Choroid plexus epithelial cell (primary cell): Measurements from ENCODE around the gene FRA10AC1.
A peak's percentile ranks its signal among the peaks of the same experiment; 100 is the strongest.

ENCODE experiments used
- DNase-seq: peaks from one replicate; pipeline ENCODE4 v3.0.0-alpha.2; 2010; ENCODE audit warnings: low read depth
- H3K4me3 ChIP-seq: 2 replicates; pipeline ENCODE4 v1.5.1; 2011; ENCODE audit warnings: low read depth, mild to moderate bottlenecking, control low read depth, low read length, moderate library complexity
- TF ChIP-seq, protein P1 (sequence below): conservative IDR thresholded peaks from 2 replicates; pipeline ENCODE4 v1.5.1; 2011; ENCODE audit warnings: low read depth, mild to moderate bottlenecking, control low read depth, inconsistent platforms, low read length, moderate library complexity

FRA10AC1 gene

DNA sequence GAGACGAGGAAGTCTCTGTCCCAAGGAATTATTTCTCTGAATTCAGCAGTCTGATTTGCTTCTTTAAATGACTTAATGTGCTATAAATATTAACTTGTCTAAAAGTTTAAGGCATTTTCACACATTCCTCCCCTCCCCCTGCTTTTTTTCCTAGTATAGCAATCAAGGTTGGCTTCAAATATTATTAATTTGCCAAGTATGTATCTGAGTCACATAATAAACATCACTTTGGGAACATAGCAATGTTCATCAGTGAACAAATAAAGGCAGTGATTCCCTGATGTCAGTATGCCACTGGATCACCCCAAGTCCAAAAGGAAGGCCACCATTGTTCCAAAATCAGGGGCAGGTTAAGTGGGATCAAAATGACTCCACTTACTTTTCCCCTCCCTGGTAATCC is 49.5 kb downstream of the FRA10AC1 start:
- DNase-seq: peak; percentile 47
- H3K4me3 ChIP-seq: no peak overlapping the region
- TF ChIP-seq, protein P1, sequence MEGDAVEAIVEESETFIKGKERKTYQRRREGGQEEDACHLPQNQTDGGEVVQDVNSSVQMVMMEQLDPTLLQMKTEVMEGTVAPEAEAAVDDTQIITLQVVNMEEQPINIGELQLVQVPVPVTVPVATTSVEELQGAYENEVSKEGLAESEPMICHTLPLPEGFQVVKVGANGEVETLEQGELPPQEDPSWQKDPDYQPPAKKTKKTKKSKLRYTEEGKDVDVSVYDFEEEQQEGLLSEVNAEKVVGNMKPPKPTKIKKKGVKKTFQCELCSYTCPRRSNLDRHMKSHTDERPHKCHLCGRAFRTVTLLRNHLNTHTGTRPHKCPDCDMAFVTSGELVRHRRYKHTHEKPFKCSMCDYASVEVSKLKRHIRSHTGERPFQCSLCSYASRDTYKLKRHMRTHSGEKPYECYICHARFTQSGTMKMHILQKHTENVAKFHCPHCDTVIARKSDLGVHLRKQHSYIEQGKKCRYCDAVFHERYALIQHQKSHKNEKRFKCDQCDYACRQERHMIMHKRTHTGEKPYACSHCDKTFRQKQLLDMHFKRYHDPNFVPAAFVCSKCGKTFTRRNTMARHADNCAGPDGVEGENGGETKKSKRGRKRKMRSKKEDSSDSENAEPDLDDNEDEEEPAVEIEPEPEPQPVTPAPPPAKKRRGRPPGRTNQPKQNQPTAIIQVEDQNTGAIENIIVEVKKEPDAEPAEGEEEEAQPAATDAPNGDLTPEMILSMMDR: no peak

DNA sequence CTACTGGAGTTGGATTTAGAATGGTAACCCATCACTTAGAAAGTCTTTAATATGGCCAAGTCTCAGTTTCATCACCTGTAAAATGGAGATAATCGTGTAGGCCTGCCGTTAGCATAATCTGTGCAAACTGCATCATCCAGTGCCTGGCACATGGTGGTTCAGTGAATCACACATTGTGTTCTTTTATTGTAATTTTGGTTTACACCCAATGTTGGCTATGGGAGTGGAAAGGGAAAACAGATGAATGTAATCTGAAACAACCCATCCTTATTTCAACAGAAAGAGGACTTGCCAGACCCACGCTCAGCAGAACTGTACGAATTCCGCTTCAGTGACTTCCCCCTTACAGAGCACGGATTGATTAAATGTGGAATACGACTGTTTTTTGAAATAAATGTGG is 62.6 kb downstream of the FRA10AC1 start:
- DNase-seq: no peak
- TF ChIP-seq, protein P1: no peak

DNA sequence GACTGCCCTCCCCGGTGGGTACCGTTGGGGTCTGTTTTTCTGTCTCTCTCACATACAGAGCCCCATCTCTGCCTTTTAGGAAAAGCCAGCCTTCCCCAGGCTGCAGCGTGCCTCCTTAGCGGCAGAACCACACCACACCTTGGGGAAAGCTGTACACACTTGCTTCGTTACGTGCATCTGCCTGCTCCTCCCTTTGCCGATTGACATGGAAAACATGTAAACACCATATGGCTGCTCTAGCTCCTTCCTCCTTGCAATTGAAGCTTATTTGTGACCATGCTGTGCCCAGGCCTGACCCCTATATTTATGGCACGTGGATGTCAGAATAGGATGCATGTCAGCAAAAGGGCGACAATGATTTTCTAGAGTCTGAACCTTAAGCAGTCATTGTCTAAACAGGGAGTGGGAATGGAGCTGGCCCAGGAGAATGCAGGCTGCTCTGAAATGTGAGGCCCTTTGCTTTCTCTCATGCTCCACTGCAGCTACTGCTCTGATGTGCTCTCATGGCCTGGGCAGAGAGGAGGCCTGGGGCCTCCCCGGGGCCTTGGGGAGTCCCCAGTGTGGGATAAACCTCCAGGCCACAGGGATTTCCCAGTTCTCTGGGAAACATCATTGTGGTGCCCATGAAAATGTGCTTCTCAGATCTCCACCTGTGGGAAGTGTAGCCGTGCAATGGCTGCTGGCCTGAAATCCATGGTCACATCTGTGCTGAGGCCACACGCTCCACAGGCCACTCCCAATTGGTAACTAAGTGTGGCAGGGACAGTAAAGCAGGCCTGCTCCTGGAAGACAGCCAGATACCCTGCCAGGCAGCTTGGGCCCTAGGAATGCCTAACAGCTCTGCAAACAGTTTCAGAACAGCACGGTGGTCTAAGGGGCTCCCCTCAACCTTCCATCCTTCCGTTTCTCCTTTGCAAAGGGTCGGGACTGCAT is 71.5 kb downstream of the FRA10AC1 start:
- TF ChIP-seq, protein P1: no peak

More for the DNA sequence above, 62.6 kb downstream of the FRA10AC1 start:
- H3K4me3 ChIP-seq: no peak overlapping the region

DNA sequence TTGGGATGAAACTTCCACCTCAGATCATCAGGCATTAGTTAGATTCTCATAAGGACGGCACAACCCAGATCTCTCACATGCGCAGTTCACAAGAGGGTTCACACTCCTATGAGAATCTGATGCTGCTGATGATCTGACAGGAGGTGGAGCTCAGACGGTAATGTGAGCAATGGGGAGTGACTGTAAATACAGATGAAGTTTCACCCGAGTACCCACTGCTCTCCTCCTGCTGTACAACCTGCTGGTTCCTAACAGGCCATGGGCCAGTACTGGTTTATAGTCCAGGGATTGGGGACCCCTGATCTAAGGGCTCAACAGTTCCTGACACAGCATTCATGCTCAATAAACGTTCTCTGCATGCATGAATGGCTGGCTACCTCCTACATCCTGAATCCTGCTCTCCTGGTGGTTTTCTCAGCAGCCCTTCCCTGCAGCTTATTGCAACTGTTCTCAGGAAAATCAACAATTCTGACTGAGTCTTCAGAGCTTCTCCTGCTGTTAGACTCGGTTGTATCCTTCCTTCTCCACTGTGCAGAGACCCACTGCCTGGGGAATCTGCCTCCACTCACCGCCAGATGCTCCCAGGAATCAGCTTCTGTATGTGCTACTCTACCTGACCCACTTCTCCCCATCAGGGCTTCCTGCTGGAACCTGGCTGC is 72.6 kb downstream of the FRA10AC1 start:
- no peak overlapping the region for H3K4me3 ChIP-seq
- DNase-seq: peak; percentile 1
- TF ChIP-seq, protein P1: no peak

More for the DNA sequence above, 71.5 kb downstream of the FRA10AC1 start:
- no peak overlapping the region for H3K4me3 ChIP-seq
- DNase-seq: no peak

DNA sequence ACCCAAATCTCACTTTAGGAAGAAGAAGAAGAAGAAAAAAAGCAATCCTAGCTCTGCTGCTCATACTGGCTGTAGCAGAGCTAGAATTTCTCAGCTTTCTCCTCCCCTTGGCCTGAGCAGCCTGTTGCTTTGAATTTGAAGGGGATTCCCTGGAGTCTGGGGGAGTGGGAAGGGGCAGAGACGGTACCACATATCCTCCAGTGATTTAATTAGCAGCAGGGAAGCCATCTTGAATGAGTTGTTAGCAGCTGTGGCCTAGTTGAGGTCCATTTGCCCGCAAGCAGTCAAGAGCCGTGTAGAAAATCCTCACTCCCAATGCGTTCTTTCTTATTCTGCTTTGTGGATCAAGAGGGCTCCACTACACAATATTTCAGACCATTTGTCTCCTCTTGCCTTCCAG is 73.5 kb downstream of the FRA10AC1 start:
- H3K4me3 ChIP-seq: no peak overlapping the region
- no peak for DNase-seq
- TF ChIP-seq, protein P1: no peak

DNA sequence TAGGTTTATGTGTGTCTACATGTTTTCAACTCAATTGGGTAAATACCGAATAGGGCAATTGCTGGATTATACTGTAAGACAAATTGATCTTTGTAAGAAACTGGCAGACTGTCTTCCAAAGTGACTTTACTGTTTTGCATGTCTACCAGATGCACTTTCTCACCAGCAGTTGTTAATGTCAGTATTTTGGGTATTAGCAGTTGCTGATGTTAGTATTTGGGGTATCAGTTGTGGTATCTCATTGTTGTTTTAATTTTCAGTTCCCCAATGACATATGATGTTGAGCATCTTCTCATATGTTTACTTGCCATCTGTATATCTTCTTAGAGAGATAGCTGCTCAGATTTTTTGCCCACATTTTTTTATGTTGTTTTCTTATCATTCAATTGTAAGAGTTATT is 79.5 kb downstream of the FRA10AC1 start:
- TF ChIP-seq, protein P1: no peak
- no peak overlapping the region for H3K4me3 ChIP-seq
- DNase-seq: no peak
